Thyroid gland (tissue), 4 donors: Measurements from ENCODE around the gene FAM114A1.

Experiments
- POLR2A ChIP-seq, 2 donors: fragments of 450-650 bp; IDR thresholded peaks; one replicate each; pipeline ENCODE4 v1.6.1; 2017; ENCODE audit warnings: antibody characterized with exemption in 2 of 2, mild to moderate bottlenecking in 2 of 2, moderate library complexity in 1 of 2
- TF ChIP-seq, protein P1 (sequence below), 6 experiments: fragments of 200-600 bp in 3 of 6; fragments of 450-650 bp in 3 of 6; sonication (generic) in 3 of 6; IDR thresholded peaks; one replicate each; pipeline ENCODE4 v1.5.1; 2016 to 2019; ENCODE audit warnings: antibody characterized with exemption in 6 of 6, mild to moderate bottlenecking in 2 of 6, inconsistent platforms in 1 of 6, moderate library complexity in 1 of 6

DNA sequence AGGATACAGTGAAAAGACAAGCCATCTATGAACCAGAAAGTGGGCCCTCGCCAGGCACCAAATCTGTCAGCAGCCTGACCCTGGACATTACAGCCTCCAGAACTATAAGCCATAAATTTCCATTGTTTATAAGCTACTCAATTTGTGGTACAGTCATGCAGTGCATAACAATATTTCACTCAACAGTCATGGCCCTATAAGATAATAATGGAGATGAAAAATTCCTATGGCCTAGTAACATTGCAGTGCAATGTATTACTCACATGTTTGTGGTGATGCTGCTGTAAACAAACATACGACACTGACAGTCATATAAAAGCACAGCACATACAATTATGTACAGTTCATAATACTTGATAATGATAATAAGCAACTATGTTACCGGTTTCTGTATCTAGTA, 45.9 kb upstream of the FAM114A1 start:
- TF ChIP-seq, protein P1, sequence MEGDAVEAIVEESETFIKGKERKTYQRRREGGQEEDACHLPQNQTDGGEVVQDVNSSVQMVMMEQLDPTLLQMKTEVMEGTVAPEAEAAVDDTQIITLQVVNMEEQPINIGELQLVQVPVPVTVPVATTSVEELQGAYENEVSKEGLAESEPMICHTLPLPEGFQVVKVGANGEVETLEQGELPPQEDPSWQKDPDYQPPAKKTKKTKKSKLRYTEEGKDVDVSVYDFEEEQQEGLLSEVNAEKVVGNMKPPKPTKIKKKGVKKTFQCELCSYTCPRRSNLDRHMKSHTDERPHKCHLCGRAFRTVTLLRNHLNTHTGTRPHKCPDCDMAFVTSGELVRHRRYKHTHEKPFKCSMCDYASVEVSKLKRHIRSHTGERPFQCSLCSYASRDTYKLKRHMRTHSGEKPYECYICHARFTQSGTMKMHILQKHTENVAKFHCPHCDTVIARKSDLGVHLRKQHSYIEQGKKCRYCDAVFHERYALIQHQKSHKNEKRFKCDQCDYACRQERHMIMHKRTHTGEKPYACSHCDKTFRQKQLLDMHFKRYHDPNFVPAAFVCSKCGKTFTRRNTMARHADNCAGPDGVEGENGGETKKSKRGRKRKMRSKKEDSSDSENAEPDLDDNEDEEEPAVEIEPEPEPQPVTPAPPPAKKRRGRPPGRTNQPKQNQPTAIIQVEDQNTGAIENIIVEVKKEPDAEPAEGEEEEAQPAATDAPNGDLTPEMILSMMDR (IDR thresholded peaks at IDR 0.05) = no peak
- TF ChIP-seq POLR2A (IDR thresholded peaks at IDR 0.05) = no peak
